Chondrocyte (in vitro differentiated cells): ENCODE data around the gene C20orf202. TPM values are rescaled to one million over a fixed set of nuclear protein-coding genes. Genes with fewer than 3 reads are reported as not detected.

Experiments used
- DNase-seq: peaks from one replicate; pipeline ENCODE4 v3.0.0; 2021; ENCODE audit warnings: mixed read lengths, low spot score
- H3K27ac Mint-ChIP-seq: one replicate; pipeline ENCODE4 v1.8.0; 2021; ENCODE audit warnings: mild to moderate bottlenecking, moderate library complexity, mixed read lengths; ENCODE audit not compliant: unreplicated experiment
- H3K27me3 Mint-ChIP-seq: 2 replicates; pipeline ENCODE4 v1.8.0; 2021; ENCODE audit warnings: low read depth, mixed read lengths
- H3K36me3 Mint-ChIP-seq: 2 replicates; pipeline ENCODE4 v1.8.0; 2021; ENCODE audit warnings: low read depth, mixed read lengths
- H3K4me1 Mint-ChIP-seq: 2 replicates; pipeline ENCODE4 v1.8.0; 2021; ENCODE audit warnings: low read depth, mild to moderate bottlenecking, mixed read lengths
- H3K4me3 Mint-ChIP-seq: one replicate; pipeline ENCODE4 v1.8.0; 2021; ENCODE audit warnings: mild to moderate bottlenecking, moderate library complexity, mixed read lengths; ENCODE audit not compliant: unreplicated experiment
- H3K9me3 Mint-ChIP-seq: 2 replicates; pipeline ENCODE4 v1.8.0; 2021; ENCODE audit warnings: low read depth, mixed read lengths
- total RNA-seq: library from RNA; stranded (reverse); gene quantifications from 3 replicates; pipeline ENCODE4 v1.2.1, GENCODE V29; 2021
- TF ChIP-seq, protein P1 (sequence below): fragments of 200-600 bp; sonication (generic); IDR thresholded peaks from 2 replicates; pipeline ENCODE4 v1.5.0; 2021; ENCODE audit warnings: antibody characterized with exemption, mild to moderate bottlenecking, moderate library complexity

The C20orf202 gene
- total RNA-seq, 1 donor from 2014 or later: not detected

DNA sequence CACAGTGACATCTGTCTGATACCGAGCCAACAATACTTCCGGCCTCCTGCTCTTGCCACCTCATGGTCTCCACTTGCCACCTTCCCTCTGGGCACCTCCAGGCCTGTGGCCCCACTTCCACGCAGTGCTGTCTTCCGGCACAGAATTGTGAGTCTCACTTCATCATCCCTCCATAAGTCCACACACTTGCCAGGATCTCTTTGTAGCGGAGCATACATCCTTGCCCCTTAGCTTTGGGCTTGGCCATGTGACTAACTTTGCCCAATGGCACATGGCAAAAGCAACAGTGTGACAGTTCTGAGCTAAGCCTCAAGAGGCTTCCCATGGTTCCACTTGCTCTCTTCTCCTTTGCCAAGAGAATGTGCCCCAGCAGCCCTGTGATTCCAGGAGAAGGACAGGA lies 4.5 kb upstream of the C20orf202 start:
- Mint-ChIP-seq H3K27me3 (peaks cover 26% of the 10 kb centered on the region), H3K4me3 (no peak overlapping the region), H3K27ac (no peak overlapping the region), H3K4me1 (no peaks in the 10 kb centered on the region), H3K9me3 (no peaks in the 10 kb centered on the region), H3K36me3 (no peaks in the 10 kb centered on the region)
- DNase-seq: no peak
- TF ChIP-seq, protein P1, sequence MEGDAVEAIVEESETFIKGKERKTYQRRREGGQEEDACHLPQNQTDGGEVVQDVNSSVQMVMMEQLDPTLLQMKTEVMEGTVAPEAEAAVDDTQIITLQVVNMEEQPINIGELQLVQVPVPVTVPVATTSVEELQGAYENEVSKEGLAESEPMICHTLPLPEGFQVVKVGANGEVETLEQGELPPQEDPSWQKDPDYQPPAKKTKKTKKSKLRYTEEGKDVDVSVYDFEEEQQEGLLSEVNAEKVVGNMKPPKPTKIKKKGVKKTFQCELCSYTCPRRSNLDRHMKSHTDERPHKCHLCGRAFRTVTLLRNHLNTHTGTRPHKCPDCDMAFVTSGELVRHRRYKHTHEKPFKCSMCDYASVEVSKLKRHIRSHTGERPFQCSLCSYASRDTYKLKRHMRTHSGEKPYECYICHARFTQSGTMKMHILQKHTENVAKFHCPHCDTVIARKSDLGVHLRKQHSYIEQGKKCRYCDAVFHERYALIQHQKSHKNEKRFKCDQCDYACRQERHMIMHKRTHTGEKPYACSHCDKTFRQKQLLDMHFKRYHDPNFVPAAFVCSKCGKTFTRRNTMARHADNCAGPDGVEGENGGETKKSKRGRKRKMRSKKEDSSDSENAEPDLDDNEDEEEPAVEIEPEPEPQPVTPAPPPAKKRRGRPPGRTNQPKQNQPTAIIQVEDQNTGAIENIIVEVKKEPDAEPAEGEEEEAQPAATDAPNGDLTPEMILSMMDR: no peak

DNA sequence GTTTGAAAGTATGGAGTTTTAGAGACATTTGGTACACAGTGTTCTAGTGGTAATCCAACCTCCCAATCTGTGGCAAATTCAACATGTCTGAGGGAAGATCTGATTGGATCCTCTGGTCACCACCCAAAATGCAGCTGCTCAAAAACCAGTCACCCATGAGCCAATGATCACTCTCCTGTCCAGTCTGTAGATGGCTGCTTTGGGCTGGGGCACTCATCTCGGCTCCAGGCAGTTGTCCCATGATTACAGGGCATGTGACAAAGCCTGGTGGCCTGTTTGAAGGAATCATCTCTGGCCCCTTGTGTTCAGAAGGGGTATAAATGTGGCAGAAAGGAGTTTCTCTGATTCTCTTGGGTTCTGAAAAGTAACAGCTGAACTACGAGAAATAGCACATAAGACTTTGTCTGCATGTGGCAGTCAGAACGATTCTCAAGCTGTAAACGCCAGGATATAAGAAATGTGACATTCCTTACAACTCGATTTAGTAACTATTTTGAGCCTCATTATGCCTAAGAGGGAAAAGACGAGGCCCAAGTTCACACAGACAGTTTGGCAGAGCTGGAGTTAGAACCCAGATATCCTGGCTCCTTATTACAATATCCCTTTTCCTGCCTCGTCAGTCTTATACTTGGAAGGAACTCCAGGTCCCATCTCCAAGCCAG lies 3.9 kb upstream of the C20orf202 start:
- Mint-ChIP-seq H3K27ac (no peak overlapping the region), H3K27me3 (peaks cover 27% of the 10 kb centered on the region), H3K36me3 (no peaks in the 10 kb centered on the region), H3K9me3 (no peaks in the 10 kb centered on the region), H3K4me3 (no peak overlapping the region), H3K4me1 (no peaks in the 10 kb centered on the region)
- TF ChIP-seq, protein P1: no peak
- DNase-seq: no peak

DNA sequence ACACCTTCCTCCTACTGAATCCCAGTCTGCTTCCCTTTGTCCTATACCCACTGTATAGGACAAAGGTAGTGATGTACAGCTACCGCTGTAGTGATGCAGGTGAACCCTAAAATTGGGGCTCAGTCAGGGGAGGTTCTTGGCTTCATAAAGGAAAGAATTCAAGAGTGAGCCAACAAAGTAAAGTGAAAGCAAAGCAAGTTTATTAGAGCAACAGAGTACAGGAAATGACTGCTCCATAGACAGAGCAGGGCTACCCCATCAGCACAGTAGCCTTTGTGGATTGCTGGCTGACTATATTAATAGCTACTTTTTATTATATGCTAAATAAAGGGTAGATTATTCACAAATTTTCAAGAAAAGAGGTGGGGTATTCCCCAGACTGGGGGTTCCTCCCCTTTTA lies 3.3 kb upstream of the C20orf202 start:
- DNase-seq: no peak
- H3K27ac Mint-ChIP-seq: no peak overlapping the region
- TF ChIP-seq, protein P1: no peak
- no peaks in the 10 kb centered on the region for H3K9me3 Mint-ChIP-seq
- H3K4me1 Mint-ChIP-seq: no peaks in the 10 kb centered on the region
- H3K27me3 Mint-ChIP-seq: peaks cover 27% of the 10 kb centered on the region
- H3K36me3 Mint-ChIP-seq: no peaks in the 10 kb centered on the region
- H3K4me3 Mint-ChIP-seq: no peak overlapping the region

DNA sequence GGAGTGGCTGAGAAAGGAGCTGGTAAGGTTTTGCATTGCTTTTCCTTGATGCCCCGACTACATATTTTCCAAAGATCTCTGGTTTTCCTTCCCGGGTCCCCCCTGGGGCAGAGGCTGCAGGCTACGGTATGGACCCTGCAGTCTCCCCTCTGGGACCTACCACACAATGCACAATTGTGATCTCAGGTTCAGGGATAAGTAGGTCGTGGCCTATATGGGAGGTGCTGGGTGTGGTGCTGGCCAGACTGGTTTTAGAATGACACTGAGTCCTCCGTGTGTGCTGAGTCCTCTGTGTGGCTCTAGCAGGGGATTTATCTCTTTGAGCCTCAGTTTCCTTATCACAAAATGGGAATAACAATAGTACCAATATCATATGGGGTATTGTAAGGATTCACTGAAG lies 376 bp downstream of the C20orf202 start:
- H3K27ac Mint-ChIP-seq: no peak overlapping the region

DNA sequence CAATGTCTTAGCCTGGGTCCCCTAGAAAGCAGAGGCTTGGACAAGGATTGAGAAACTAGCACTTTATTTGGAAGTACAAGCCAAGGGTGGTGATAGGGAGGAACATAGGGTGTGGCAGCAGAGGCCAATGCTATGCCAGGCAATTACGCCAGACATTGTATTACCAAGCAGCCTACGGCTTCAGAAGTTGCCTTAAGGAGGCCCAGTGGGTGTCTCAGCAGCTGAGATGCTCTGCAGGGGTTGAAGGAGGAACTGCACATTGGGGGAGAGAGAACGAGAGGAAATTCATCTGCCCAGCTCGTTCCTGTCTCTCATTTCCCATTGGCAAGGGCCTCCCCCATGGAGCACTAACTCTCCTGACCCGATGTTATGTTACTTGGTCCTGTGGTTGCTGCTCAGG lies 859 bp downstream of the C20orf202 start:
- H3K4me1 Mint-ChIP-seq: no peaks in the 10 kb centered on the region
- TF ChIP-seq, protein P1: no peak
- no peak overlapping the region for H3K4me3 Mint-ChIP-seq
- no peaks in the 10 kb centered on the region for H3K36me3 Mint-ChIP-seq
- H3K9me3 Mint-ChIP-seq: no peaks in the 10 kb centered on the region
- no peak for DNase-seq
- peaks cover 25% of the 10 kb centered on the region for H3K27me3 Mint-ChIP-seq
- H3K27ac Mint-ChIP-seq: no peak overlapping the region

More for the DNA sequence above, 376 bp downstream of the C20orf202 start:
- Mint-ChIP-seq H3K36me3 (no peaks in the 10 kb centered on the region), H3K9me3 (no peaks in the 10 kb centered on the region), H3K27me3 (peaks cover 25% of the 10 kb centered on the region), H3K4me3 (no peak overlapping the region), H3K4me1 (no peaks in the 10 kb centered on the region)
- TF ChIP-seq, protein P1: no peak
- no peak for DNase-seq
